ENCODE data around the gene AADACL4. TPM values are rescaled to one million over a fixed set of nuclear protein-coding genes. Genes with fewer than 3 reads are reported as not detected.

Gene AADACL4
- total and polyA plus RNA-seq, 2 experiments from 2014 or later, result not detected

DNA sequence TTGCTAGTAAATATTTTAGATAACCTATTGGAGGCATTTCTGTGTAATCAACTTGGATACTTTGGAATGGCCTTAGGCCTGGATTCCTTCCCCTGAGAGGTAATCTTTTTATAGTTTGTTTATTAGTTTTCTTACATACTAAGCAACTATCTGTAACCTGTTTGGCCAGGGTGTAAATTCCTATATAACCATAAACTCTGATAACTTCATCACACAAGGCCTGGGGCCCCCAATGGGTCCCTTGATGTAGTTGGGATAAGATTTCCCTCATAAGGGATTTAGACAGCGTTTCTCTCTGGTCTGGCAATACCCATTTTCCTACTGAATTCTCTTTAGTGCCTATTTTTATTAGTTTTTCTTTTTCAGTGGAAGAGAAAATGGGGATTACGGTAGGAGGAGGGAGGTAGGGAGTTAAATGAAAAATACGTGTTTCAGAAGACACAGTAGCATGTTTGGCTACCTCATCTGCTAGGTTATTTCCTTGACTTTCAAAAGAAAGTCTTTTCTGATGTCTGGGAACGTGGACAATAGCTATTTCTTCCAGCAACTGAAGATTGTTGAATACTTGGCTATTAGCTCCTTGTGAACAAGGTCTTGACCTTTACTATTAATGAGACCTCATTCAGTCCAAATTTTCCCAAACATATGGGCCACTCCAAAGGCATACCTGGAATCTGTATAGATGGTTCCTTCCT, 64.7 kb downstream of the AADACL4 start:
- Histone ChIP-seq H3K4me1 (ENCODE audit: insufficient read depth) (peaks cover 27% of the 10 kb centered on the region), H3K79me2 (replicated peaks; ENCODE audit: insufficient read depth) (no peaks in the 10 kb centered on the region)
- no peak overlapping the region for H3K4me3 Mint-ChIP-seq

More for the DNA sequence above, 64.7 kb downstream of the AADACL4 start:
- H3F3A ChIP-seq (replicated peaks; ENCODE audit: low read depth), result no peaks in the 10 kb centered on the region
- Mint-ChIP-seq H3K4me1 (peaks cover 21% of the 10 kb centered on the region), H3K36me3 (ENCODE audit: low read depth) (peaks cover 4% of the 10 kb centered on the region; the same call in 2 of the 3 replicates), H3K27me3 (ENCODE audit: insufficient read depth, low read depth, poor library complexity) (peaks cover 4% of the 10 kb centered on the region), H3K9me3 (peaks cover 8% of the 10 kb centered on the region), H3K27ac (no peak overlapping the region)
- H3K9me2 ChIP-seq (ENCODE audit: insufficient read depth), result peaks cover 19% of the 10 kb centered on the region
- ATAC-seq (no peak), DNase-seq (ENCODE audit: low spot score) (no peak)
- TF ChIP-seq, protein P1, sequence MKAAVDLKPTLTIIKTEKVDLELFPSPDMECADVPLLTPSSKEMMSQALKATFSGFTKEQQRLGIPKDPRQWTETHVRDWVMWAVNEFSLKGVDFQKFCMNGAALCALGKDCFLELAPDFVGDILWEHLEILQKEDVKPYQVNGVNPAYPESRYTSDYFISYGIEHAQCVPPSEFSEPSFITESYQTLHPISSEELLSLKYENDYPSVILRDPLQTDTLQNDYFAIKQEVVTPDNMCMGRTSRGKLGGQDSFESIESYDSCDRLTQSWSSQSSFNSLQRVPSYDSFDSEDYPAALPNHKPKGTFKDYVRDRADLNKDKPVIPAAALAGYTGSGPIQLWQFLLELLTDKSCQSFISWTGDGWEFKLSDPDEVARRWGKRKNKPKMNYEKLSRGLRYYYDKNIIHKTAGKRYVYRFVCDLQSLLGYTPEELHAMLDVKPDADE (IDR thresholded peaks at IDR 0.05), result no peak
- TF ChIP-seq ZNF331 (CRISPR knock-in tag; IDR thresholded peaks at IDR 0.05; ENCODE audit: low read depth), result no peak
- no peak for TF ChIP-seq CREB1 (CRISPR knock-in tag; IDR thresholded peaks at IDR 0.05; ENCODE audit: low read depth)
- no peak for TF ChIP-seq NANOG (IDR thresholded peaks at IDR 0.05; ENCODE audit: borderline replicate concordance)
- TF ChIP-seq, protein P2, sequence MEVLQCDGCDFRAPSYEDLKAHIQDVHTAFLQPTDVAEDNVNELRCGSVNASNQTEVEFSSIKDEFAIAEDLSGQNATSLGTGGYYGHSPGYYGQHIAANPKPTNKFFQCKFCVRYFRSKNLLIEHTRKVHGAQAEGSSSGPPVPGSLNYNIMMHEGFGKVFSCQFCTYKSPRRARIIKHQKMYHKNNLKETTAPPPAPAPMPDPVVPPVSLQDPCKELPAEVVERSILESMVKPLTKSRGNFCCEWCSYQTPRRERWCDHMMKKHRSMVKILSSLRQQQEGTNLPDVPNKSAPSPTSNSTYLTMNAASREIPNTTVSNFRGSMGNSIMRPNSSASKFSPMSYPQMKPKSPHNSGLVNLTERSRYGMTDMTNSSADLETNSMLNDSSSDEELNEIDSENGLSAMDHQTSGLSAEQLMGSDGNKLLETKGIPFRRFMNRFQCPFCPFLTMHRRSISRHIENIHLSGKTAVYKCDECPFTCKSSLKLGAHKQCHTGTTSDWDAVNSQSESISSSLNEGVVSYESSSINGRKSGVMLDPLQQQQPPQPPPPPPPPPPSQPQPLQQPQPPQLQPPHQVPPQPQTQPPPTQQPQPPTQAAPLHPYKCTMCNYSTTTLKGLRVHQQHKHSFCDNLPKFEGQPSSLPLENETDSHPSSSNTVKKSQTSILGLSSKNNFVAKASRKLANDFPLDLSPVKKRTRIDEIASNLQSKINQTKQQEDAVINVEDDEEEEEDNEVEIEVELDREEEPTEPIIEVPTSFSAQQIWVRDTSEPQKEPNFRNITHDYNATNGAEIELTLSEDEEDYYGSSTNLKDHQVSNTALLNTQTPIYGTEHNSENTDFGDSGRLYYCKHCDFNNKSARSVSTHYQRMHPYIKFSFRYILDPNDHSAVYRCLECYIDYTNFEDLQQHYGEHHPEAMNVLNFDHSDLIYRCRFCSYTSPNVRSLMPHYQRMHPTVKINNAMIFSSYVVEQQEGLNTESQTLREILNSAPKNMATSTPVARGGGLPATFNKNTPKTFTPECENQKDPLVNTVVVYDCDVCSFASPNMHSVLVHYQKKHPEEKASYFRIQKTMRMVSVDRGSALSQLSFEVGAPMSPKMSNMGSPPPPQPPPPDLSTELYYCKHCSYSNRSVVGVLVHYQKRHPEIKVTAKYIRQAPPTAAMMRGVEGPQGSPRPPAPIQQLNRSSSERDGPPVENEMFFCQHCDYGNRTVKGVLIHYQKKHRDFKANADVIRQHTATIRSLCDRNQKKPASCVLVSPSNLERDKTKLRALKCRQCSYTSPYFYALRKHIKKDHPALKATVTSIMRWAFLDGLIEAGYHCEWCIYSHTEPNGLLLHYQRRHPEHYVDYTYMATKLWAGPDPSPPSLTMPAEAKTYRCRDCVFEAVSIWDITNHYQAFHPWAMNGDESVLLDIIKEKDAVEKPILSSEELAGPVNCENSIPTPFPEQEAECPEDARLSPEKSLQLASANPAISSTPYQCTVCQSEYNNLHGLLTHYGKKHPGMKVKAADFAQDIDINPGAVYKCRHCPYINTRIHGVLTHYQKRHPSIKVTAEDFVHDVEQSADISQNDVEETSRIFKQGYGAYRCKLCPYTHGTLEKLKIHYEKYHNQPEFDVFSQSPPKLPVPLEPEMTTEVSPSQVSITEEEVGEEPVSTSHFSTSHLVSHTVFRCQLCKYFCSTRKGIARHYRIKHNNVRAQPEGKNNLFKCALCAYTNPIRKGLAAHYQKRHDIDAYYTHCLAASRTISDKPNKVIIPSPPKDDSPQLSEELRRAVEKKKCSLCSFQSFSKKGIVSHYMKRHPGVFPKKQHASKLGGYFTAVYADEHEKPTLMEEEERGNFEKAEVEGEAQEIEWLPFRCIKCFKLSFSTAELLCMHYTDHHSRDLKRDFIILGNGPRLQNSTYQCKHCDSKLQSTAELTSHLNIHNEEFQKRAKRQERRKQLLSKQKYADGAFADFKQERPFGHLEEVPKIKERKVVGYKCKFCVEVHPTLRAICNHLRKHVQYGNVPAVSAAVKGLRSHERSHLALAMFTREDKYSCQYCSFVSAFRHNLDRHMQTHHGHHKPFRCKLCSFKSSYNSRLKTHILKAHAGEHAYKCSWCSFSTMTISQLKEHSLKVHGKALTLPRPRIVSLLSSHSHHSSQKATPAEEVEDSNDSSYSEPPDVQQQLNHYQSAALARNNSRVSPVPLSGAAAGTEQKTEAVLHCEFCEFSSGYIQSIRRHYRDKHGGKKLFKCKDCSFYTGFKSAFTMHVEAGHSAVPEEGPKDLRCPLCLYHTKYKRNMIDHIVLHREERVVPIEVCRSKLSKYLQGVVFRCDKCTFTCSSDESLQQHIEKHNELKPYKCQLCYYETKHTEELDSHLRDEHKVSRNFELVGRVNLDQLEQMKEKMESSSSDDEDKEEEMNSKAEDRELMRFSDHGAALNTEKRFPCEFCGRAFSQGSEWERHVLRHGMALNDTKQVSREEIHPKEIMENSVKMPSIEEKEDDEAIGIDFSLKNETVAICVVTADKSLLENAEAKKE (CRISPR knock-in tag; IDR thresholded peaks at IDR 0.05), result no peak
- no peak for TF ChIP-seq JUNB (IDR thresholded peaks at IDR 0.05; ENCODE audit: unreplicated experiment)
- TF ChIP-seq, protein P3, sequence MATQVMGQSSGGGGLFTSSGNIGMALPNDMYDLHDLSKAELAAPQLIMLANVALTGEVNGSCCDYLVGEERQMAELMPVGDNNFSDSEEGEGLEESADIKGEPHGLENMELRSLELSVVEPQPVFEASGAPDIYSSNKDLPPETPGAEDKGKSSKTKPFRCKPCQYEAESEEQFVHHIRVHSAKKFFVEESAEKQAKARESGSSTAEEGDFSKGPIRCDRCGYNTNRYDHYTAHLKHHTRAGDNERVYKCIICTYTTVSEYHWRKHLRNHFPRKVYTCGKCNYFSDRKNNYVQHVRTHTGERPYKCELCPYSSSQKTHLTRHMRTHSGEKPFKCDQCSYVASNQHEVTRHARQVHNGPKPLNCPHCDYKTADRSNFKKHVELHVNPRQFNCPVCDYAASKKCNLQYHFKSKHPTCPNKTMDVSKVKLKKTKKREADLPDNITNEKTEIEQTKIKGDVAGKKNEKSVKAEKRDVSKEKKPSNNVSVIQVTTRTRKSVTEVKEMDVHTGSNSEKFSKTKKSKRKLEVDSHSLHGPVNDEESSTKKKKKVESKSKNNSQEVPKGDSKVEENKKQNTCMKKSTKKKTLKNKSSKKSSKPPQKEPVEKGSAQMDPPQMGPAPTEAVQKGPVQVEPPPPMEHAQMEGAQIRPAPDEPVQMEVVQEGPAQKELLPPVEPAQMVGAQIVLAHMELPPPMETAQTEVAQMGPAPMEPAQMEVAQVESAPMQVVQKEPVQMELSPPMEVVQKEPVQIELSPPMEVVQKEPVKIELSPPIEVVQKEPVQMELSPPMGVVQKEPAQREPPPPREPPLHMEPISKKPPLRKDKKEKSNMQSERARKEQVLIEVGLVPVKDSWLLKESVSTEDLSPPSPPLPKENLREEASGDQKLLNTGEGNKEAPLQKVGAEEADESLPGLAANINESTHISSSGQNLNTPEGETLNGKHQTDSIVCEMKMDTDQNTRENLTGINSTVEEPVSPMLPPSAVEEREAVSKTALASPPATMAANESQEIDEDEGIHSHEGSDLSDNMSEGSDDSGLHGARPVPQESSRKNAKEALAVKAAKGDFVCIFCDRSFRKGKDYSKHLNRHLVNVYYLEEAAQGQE (IDR thresholded peaks at IDR 0.05; ENCODE audit: unreplicated experiment), result no peak
- no peak for TF ChIP-seq EZH2 (IDR thresholded peaks at IDR 0.05; ENCODE audit: low read depth, unreplicated experiment)
- no peak for TF ChIP-seq STAT1 (IDR thresholded peaks at IDR 0.05; ENCODE audit: unreplicated experiment)
- no peak for TF ChIP-seq ZNF114 (CRISPR knock-in tag; IDR thresholded peaks at IDR 0.05)
- TF ChIP-seq, protein P4, sequence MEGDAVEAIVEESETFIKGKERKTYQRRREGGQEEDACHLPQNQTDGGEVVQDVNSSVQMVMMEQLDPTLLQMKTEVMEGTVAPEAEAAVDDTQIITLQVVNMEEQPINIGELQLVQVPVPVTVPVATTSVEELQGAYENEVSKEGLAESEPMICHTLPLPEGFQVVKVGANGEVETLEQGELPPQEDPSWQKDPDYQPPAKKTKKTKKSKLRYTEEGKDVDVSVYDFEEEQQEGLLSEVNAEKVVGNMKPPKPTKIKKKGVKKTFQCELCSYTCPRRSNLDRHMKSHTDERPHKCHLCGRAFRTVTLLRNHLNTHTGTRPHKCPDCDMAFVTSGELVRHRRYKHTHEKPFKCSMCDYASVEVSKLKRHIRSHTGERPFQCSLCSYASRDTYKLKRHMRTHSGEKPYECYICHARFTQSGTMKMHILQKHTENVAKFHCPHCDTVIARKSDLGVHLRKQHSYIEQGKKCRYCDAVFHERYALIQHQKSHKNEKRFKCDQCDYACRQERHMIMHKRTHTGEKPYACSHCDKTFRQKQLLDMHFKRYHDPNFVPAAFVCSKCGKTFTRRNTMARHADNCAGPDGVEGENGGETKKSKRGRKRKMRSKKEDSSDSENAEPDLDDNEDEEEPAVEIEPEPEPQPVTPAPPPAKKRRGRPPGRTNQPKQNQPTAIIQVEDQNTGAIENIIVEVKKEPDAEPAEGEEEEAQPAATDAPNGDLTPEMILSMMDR (conservative IDR thresholded peaks at IDR 0.05; ENCODE audit: low read depth in 2 of 2), result no peak
- TF ChIP-seq POLR2AphosphoS5 (IDR thresholded peaks at IDR 0.05; ENCODE audit: low read depth), result no peak
- TF ChIP-seq EZH2phosphoT487 (IDR thresholded peaks at IDR 0.05; ENCODE audit: unreplicated experiment), result no peak
- H3K27ac ChIP-seq (ENCODE audit: low read depth), result no peak overlapping the region
- no peak overlapping the region for H3K4me3 ChIP-seq
- no peaks in the 10 kb centered on the region; the same call in 1 of the 2 replicates for H3K36me3 ChIP-seq (ENCODE audit: insufficient read depth)
- no peak overlapping the region for H3K4me2 ChIP-seq
- no peaks in the 10 kb centered on the region for H4K20me1 ChIP-seq (replicated peaks; ENCODE audit: insufficient read depth)
- H3K27me3 ChIP-seq (ENCODE audit: insufficient read depth), result no peaks in the 10 kb centered on the region
- no peak overlapping the region for H2AFZ ChIP-seq

Measured in GM23338 (cell line).